Measurements from ENCODE around the gene ANAPC5.
"Not testable (repeated sequence)": the region's sequence is repeated elsewhere in the genome, so short reads cannot be mapped to it uniquely, and the experiment has no call there.

Gene ANAPC5

GRCh38 chr12:121376754-121377697, 24.8 kb upstream of the ANAPC5 start:
- Histone ChIP-seq H3K36me3 (ENCODE audit: insufficient read depth, insufficient read length, low read length) (no peaks in the 10 kb centered on the region), H3K9ac (ENCODE audit: insufficient read length, low read depth) (no peak overlapping the region), H3K4me3 (ENCODE audit: insufficient read length, low read depth) (no peak overlapping the region), H3K9me3 (ENCODE audit: insufficient read depth, low read length) (peaks cover 13% of the 10 kb centered on the region; the same call in 1 of the 2 replicates), H3K4me1 (ENCODE audit: insufficient read depth, insufficient read length) (no peaks in the 10 kb centered on the region), H3K27me3 (ENCODE audit: insufficient read depth, insufficient read length) (no peaks in the 10 kb centered on the region)
- no peak for TF ChIP-seq ZNF274 (IDR thresholded peaks at IDR 0.05; ENCODE audit: low read depth, low read length)
- no peak for TF ChIP-seq YY1 (IDR thresholded peaks at IDR 0.05; ENCODE audit: insufficient read depth, insufficient read length)
- TF ChIP-seq SUZ12 (IDR thresholded peaks at IDR 0.05; ENCODE audit: extremely low read depth, insufficient read depth, insufficient read length) = no peak
- DNase-seq (ENCODE audit: low read depth, low spot score) = no peak

- H3K36me3 ChIP-seq (ENCODE audit: insufficient read depth, insufficient read length, low read length); H3K9ac ChIP-seq (ENCODE audit: insufficient read length, low read depth); H3K27me3 ChIP-seq (ENCODE audit: insufficient read depth, insufficient read length); H3K4me3 ChIP-seq (ENCODE audit: insufficient read length, low read depth); H3K4me1 ChIP-seq (ENCODE audit: insufficient read depth, insufficient read length); DNase-seq (ENCODE audit: low read depth, low spot score): not testable (repeated sequence)
- peaks cover 13% of the 10 kb centered on the region; the same call in 1 of the 2 replicates for H3K9me3 ChIP-seq (ENCODE audit: insufficient read depth, low read length)
Observed at GRCh38 chr12:121374945-121375584, 22.9 kb upstream of the ANAPC5 start.

DNA sequence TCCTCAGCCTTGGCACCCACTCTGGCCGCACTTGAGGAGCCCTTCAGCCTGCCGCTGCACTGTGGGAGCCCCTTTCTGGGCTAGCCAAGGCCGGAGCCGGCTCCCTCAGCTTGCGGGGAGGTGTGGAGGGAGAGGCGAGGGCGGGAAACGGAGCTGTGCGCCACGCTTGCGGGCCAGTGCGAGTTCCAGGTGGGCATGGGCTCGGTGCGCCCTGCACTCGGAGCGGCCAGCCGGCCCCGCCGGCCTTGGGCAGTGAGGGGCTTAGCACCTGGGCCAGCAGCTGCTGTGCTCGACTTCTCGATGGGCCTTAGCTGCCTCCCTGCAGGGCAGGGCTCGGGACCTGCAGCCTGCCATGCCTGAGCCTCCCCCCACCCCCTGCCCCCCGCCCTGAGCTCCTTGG, 22.1 kb upstream of the ANAPC5 start:
- DNase-seq (ENCODE audit: low read depth, low spot score); H3K4me1 ChIP-seq (ENCODE audit: insufficient read depth, insufficient read length); H3K9ac ChIP-seq (ENCODE audit: insufficient read length, low read depth); H3K27me3 ChIP-seq (ENCODE audit: insufficient read depth, insufficient read length); H3K36me3 ChIP-seq (ENCODE audit: insufficient read depth, insufficient read length, low read length); H3K4me3 ChIP-seq (ENCODE audit: insufficient read length, low read depth): not testable (repeated sequence)
- peaks cover 13% of the 10 kb centered on the region; the same call in 1 of the 2 replicates for H3K9me3 ChIP-seq (ENCODE audit: insufficient read depth, low read length)

DNA sequence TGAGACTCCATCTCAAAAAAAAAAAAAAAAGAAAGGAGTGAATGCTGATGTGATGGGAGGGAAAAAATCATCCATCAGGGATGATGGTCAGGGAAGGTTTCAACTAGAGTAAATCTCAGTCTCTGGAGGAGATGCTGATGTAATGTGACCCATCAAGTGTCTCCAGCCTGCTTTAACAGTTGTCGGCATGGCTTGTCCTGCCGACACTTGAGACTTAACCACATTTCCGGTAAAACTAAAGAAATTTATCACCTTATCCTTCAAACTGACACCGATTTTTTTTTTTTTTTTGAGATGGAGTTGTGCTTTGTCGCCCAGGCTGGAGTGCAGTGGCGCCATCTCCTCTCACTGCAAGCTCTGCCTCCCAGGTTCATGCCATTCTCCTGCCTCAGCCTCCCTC, 21.5 kb upstream of the ANAPC5 start:
- H3K4me3 ChIP-seq (ENCODE audit: insufficient read length, low read depth) = no peak overlapping the region
- no peaks in the 10 kb centered on the region for H3K27me3 ChIP-seq (ENCODE audit: insufficient read depth, insufficient read length)
- no peak overlapping the region for H3K9ac ChIP-seq (ENCODE audit: insufficient read length, low read depth)
- TF ChIP-seq ZNF274 (IDR thresholded peaks at IDR 0.05; ENCODE audit: low read depth, low read length) (no peak), SUZ12 (IDR thresholded peaks at IDR 0.05; ENCODE audit: extremely low read depth, insufficient read depth, insufficient read length) (no peak), YY1 (IDR thresholded peaks at IDR 0.05; ENCODE audit: insufficient read depth, insufficient read length) (no peak)
- peaks cover 13% of the 10 kb centered on the region; the same call in 1 of the 2 replicates for H3K9me3 ChIP-seq (ENCODE audit: insufficient read depth, low read length)
- no peaks in the 10 kb centered on the region for H3K4me1 ChIP-seq (ENCODE audit: insufficient read depth, insufficient read length)
- H3K36me3 ChIP-seq (ENCODE audit: insufficient read depth, insufficient read length, low read length) = no peaks in the 10 kb centered on the region
- DNase-seq (ENCODE audit: low read depth, low spot score) = no peak

GRCh38 chr12:121371404-121371803, 19.2 kb upstream of the ANAPC5 start:
- TF ChIP-seq SUZ12 (IDR thresholded peaks at IDR 0.05; ENCODE audit: extremely low read depth, insufficient read depth, insufficient read length) (no peak), YY1 (IDR thresholded peaks at IDR 0.05; ENCODE audit: insufficient read depth, insufficient read length) (no peak), ZNF274 (IDR thresholded peaks at IDR 0.05; ENCODE audit: low read depth, low read length) (no peak)
- H3K4me3 ChIP-seq (ENCODE audit: insufficient read length, low read depth) = no peak overlapping the region
- H3K36me3 ChIP-seq (ENCODE audit: insufficient read depth, insufficient read length, low read length) = no peaks in the 10 kb centered on the region
- H3K27me3 ChIP-seq (ENCODE audit: insufficient read depth, insufficient read length) = no peaks in the 10 kb centered on the region
- H3K4me1 ChIP-seq (ENCODE audit: insufficient read depth, insufficient read length) = no peaks in the 10 kb centered on the region
- DNase-seq (ENCODE audit: low read depth, low spot score) = no peak
- no peak overlapping the region for H3K9ac ChIP-seq (ENCODE audit: insufficient read length, low read depth)
- peaks cover 13% of the 10 kb centered on the region; the same call in 1 of the 2 replicates for H3K9me3 ChIP-seq (ENCODE audit: insufficient read depth, low read length)

- Histone ChIP-seq H3K36me3 (ENCODE audit: insufficient read depth, insufficient read length, low read length) (no peaks in the 10 kb centered on the region), H3K9ac (ENCODE audit: insufficient read length, low read depth) (no peak overlapping the region), H3K4me1 (ENCODE audit: insufficient read depth, insufficient read length) (no peaks in the 10 kb centered on the region), H3K9me3 (ENCODE audit: insufficient read depth, low read length) (no peaks in the 10 kb centered on the region), H3K4me3 (ENCODE audit: insufficient read length, low read depth) (no peak overlapping the region), H3K27me3 (ENCODE audit: insufficient read depth, insufficient read length) (no peaks in the 10 kb centered on the region)
- TF ChIP-seq SUZ12 (IDR thresholded peaks at IDR 0.05; ENCODE audit: extremely low read depth, insufficient read depth, insufficient read length) (no peak), YY1 (IDR thresholded peaks at IDR 0.05; ENCODE audit: insufficient read depth, insufficient read length) (no peak), ZNF274 (IDR thresholded peaks at IDR 0.05; ENCODE audit: low read depth, low read length) (no peak)
- DNase-seq (ENCODE audit: low read depth, low spot score) = no peak
Observed at GRCh38 chr12:121366063-121366459, 13.8 kb upstream of the ANAPC5 start.

DNA sequence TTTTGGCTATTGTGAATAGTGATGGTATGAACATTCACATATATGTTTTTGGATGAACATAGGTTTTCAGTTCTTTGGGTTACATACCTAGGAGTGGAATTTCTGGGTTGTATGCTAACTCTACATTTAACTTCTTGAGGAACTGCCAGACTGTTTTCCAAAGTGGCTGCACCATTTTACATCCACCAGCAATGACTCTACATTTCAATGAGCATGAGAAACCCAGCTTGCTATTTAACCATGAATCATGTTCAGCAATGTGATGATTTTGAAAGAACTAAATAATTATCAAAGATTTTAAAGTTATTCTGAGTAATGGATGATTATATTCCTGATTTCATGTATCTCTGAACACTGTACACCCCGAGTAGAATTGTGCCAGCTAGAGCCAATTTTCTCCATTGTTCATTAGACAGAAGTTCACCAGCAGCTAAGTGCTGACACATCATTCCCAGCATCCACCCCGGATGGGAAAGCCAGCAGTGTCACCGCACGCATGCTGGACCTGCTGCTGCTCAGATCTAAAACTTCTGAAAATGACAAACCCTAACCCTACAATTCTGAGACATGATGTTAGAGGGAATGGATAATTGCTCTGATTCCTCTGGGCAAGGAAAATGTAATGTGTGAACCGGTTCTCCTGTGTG, 13.3 kb upstream of the ANAPC5 start:
- Histone ChIP-seq H3K36me3 (ENCODE audit: insufficient read depth, insufficient read length, low read length) (no peaks in the 10 kb centered on the region), H3K9ac (ENCODE audit: insufficient read length, low read depth) (no peak overlapping the region), H3K4me3 (ENCODE audit: insufficient read length, low read depth) (no peak overlapping the region), H3K9me3 (ENCODE audit: insufficient read depth, low read length) (no peaks in the 10 kb centered on the region), H3K4me1 (ENCODE audit: insufficient read depth, insufficient read length) (no peaks in the 10 kb centered on the region), H3K27me3 (ENCODE audit: insufficient read depth, insufficient read length) (no peaks in the 10 kb centered on the region)
- DNase-seq (ENCODE audit: low read depth, low spot score) = no peak
- TF ChIP-seq ZNF274 (IDR thresholded peaks at IDR 0.05; ENCODE audit: low read depth, low read length) (no peak), YY1 (IDR thresholded peaks at IDR 0.05; ENCODE audit: insufficient read depth, insufficient read length) (no peak), SUZ12 (IDR thresholded peaks at IDR 0.05; ENCODE audit: extremely low read depth, insufficient read depth, insufficient read length) (no peak)

Data from NT2/D1 (cell line).